Hematopoietic multipotent progenitor cell treated with erythropoietin and hydrocortisone succinate and interleukin-3 and kit ligand, for 8 days (in vitro differentiated cells): ENCODE results near the gene CDKL2.

ENCODE experiments used
- DNase-seq: peaks from one replicate; pipeline ENCODE4 v3.0.0-alpha.2; 2015

CDKL2 gene

DNA sequence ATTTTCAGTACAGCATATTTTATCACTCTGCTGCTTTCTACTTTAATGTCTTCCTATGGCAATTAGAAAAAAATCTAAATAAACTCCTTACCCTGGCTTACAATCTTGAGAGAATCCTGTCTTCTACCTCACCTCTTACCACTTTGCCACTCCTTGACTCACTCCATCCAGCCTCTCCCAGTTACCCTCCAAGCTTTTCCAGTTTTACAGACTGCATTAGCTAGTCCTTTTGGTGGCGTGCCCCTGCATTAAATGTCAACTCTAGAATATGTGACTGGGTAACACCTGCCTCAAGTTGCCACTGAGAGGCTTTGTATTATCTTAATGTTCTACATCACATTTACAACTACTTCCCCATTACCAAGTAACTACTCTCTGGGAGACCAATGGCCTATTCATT is 7.5 kb upstream of the CDKL2 start:
- DNase-seq, result no peak

DNA sequence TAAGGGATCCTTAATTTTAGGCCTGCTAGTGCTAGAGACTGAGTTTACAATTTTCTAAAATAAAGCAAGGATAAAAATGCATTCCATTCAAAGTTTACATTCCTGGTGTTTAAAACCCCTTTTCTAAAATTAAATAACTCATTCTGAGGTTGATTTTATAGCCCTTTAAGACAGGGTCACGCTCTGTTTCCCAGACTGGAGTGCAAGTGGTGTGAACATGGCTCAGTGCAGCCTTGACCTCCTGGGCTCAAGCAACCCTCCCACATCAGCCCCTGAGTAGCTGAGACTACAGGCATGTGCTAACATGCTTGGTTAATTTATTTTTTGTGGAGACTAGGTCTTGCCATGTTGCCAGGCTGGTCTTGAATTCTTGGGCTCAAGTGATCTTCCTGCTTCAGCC is 6.8 kb upstream of the CDKL2 start:
- DNase-seq, result no peak

DNA sequence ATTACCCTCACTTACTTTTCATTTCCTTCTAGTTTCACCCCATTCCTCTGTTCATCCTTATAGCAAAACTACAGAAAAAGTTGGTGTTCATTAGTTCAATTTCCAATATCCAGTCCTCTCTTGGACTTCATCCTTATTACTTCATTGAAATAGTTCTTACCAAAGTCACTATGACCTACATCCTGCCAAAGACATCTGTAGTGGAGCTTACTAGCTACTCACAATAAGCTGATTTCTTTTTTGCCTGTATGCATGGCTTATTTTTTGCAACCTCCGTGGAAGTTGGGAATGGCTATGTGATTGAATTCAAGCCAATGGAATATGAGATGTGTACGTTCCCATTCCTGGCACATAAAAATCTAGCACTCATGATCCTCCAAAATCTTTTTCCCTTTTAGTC is 4.6 kb upstream of the CDKL2 start:
- DNase-seq, result no peak

DNA sequence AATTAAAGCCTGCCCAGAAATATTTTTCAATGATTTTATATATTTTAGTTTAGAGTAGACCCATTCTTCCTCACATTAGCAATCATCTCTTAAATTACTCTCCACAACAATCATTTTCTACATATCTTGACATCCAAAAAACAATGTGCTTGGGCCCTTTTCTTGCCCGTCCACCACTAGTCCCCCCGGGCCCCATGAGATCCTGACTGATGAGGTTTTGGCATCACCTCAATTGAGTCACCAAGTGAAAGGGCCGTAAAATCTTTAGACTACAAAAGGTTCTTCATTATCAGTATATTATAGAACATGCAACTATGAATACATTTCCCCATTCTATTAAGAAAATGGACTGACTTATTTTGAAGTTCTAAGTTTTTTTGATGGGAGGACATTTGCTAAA is 4.0 kb upstream of the CDKL2 start:
- no peak for DNase-seq

DNA sequence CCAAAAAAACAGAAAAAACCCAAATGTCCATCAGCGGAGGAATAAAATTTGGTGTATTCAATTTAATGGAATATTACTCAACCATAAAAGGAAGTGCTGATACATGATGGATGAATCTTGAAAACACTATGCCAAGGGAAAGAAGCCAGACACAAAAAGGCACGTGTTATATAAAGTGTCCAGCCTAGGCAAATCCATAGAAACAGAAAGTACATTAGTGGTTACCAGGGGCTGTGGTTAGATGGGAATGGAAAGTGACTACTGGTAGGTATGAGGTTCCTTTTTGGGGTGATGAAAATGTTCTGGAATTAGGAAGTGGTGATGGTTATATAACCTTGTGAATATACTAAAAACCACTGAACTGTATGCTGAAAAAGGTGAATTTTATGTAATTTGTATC is 3.5 kb upstream of the CDKL2 start:
- DNase-seq, result no peak

DNA sequence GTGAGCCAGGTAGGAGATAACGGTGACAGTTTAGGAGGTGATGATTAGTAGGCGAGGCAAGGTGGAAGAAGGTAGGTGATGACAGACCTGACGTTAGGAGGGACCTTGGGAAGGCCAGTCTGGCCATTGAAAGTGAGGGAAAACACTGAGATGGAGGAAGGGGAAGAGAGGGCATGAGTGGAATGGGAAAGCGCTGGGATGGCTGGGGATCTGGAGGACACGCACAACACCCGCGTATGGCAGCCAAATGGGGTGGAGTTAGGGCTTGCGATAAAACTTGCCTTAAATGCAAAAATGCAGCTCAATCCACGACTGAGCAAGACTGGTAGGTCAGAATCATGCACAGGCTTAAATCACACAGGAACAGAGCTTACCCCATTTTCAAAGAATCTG is 605 bp upstream of the CDKL2 start:
- DNase-seq, result no peak

DNA sequence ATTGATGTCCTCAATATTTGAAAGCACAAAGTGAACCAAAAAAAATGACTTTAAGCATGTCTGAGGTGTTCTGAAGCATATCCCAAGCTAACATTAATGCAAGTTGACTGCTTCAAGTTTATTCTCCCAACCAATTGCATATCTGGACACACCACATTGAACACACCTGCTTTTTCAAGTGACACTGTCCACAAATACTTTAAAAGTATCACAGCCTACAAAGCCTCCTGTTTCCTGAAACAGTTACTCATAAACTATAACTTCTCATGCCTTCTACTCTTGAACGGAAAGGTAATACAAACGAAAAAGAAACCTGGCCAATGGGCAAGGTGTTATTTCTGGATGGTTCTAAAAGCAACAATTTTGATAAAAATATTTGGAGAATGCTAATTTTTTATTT is 1.1 kb downstream of the CDKL2 start:
- DNase-seq, result no peak

DNA sequence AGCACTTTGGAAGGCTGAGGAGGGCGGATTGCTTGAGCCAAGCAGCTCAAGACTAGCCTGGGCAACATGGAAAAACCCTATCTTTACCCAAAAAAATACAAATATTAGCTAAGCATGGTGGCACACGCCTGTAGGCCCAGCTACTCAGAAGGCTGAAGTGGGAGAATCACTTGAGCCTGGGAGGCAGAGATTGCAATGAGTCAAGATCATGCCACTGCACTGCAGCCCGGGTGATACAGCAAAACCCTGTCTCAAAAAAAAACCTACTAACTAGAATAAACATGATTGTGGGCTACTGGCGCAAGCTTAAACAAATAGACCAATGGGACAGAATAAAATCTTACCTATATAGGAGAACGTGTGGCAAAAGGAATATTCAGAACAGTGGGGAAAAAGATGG is 7.3 kb downstream of the CDKL2 start:
- no peak for DNase-seq

DNA sequence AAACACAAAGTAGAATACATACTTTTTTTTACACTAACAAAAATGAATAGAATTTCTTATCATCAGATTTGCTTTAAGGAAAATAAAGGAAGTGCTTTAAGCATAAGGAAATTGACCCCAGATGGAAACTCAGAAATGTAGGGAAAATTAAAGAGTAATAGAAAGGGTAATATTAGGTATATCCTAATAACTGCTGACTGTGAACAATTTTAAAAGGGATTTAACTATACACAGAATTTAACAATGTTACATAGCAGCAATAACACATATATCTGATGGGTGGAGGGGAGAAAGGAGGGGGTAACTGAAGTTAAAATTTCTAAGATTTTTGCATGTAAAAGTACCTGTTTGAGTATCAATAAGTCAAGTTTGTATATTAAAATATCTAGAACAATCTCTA is 8.6 kb downstream of the CDKL2 start:
- DNase-seq, result no peak

DNA sequence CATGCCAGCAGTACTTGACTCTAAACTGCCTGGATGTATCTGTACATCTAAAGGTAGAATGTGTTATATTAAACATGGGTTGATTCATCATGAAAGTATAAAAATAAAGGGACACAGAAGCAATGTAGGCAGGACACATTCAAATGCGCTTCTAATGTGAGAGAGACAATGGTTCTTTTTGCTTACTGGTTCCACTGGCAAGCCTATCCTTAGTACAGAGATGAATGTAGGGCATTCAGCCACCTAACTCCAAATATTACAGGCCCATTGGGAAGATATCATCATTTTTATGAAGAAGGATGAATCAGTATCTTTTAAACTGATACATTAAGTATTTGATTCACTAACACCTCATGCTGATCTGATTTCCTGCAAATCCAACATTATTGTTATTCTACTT is 18.0 kb downstream of the CDKL2 start:
- no peak for DNase-seq

DNA sequence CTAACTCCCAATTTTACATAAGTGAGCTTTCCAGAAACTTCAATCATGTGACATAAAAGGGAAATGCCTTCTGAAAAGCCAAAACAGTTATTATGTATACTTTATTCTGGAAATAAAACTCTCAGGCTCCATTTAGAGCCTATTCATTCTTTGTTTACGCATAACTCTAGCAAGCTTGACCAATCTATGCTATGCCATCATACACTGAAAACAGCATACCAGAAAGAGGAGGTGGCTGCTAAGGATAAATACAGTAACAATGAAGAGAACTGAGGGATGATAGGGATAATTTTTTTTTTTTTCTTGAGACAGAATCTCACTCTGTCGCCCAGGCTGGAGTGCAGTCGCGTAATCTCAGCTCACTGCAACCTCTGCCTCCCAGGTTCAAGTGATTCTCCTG is 24.4 kb downstream of the CDKL2 start:
- DNase-seq, result no peak

DNA sequence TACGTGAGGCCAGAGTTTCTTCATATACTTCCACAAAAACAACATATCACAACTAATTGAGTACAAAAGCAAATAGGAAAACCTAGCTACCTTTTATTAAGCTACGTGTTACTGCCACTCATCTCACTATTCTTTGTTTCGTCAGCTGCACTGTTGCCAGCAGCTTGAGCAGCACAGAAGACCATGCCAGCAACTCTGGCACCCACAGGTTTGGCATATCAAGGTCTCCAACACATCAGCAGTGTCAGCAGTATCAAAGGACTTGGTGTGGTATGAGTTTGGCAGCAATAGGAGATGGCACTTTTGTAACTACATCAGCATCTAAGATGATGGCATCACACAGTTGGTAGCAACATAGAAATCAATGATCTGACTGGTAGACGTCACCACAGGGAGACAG is 30.7 kb downstream of the CDKL2 start:
- DNase-seq, result no peak

DNA sequence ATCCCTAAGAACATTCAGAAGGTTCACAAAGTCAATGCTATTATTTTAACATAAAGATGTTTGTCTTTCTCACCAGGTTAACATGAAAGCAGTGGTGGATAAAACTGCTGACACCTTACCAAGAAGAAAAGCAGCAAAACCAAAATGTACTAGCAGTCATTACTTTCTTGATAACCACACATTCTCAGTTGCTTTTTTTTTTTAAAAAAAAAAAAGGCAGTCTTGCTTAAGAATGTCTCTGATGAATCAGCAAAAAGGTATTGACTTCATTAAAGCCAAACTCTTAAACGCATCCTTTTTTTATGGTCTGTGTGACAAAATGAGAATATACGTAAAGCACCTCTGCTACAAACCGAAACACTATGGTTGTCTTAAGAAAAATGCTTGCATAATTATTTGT is 31.9 kb downstream of the CDKL2 start:
- peak; percentile 31 for DNase-seq

DNA sequence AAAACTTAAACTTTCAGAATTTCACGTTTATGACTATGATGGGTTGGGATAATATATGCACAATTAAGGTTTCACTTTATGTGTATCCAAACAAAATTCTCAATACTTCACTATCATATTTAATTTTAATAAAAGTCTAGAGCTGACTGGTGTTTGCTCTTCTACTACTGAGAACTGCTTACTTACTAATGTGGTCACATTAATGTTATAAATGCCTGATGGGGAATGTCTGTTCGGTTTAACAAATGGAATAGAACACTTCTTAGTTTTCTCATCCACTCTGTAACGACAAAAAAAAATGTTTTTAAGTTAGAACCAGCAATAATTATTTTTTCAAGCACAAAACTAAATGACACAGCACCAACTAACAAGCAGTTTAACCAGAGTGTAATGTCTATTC is 34.3 kb downstream of the CDKL2 start:
- DNase-seq, result no peak

DNA sequence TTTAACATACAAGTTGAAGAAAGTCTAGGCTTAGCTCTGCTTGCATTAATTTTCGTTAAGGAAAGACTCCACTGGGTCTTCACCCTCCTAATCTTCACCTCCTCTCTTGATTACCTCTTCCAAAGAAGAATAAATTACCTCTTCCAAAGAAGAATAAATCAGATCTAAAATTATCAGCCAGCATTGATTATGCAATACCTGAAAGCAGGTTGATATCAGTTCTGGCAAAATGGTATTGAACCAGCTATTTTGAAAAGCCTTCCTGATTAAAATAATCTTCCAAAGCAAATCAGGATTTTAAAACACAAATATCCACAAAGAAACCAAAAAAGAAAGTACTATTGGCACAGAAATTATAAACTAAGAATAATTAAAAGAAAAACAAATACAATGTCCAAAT is 36.9 kb downstream of the CDKL2 start:
- DNase-seq, result no peak

DNA sequence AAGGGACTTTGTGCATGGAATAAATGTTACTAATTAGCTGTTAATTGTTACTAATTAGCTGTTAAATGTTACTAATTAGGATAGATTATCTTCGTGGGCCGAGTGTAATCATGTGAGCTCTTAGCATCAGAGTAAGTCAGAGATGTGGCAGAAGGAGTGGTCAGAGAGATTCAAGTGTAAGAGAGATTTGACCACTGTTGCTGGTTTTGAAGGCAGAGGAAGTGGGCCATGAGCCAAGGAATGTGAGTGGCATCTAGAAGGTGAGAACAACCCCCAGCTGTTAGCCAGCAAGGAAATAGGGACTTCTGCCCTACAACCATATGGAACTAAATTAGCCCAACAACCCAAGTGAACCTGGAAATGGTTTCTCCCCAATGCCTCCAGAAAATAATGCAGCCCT is 46.3 kb downstream of the CDKL2 start:
- DNase-seq, result no peak

DNA sequence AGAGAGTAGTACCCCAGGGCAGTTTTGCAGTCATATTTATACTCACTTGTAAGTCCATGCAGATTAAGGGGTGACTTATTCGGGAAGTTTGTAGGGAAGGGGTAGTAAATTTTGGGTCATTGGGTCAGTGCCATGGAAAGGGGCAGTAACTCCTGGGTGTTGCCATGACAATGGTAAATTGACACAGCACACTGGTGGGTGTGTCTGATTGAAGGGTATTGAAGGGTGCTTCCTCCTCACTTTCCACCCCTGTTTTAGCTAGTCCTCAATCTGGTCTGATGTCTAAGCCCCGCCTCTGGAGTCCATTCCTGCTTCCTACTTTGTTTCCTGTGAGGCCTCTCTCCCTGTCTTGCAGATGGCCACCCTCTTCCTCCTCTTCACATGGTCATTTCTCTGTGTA is 62.6 kb downstream of the CDKL2 start:
- DNase-seq, result no peak

DNA sequence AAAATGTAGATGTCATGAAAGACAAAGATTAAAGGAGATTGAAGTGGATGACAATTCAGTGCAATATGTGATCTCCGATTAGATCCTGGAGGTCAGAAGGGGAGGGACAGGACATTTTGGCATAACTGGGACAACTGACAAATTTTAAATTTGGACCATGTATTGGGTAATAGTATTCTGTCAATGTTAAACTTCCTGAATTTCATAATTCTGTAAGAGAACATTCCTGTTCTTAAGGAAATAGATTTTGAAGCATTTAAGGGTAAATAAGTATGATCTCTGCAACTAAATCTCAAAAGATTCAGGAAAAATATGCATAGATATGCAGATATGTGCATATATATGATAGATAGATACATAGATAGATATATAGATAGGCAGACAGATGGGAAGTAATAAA is 63.4 kb downstream of the CDKL2 start:
- DNase-seq, result no peak

DNA sequence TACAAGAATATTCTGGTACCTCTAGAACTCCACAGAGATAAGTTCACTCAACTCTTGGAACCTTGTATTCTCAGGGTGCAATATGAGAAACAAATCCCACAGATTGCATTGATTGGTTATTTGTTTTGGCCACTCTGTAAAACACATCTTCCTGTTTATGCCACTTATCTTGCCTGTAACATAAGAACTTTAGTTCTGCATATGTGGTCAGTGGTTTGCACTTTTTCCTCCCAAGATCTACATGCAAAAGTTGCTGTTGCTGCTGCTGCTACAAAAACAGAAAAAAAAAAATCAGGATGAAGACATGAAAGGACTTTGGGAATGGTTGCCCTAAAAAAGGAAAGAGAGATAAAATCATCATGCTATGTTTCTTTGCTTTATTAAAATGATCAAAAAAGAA is 64.8 kb downstream of the CDKL2 start:
- DNase-seq, result no peak

DNA sequence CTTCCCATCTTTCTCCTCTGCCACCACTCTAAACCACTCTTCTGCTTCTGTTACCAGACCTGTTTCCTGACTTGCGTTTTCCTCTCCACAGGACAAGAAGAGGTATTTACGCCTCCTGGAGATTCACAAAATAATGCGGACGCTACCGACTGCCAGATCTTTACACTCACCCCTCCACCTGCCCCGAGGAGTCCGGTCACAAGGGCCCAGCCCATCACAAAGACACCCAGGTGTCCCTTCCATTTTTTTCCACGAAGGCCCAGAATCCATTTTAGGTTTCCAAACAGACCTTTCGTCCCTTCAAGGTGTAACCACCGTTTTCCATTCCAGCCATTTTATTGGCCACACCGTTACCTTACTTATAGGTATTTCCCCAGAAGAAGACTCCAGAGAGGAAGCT is 66.3 kb downstream of the CDKL2 start:
- DNase-seq, result no peak

DNA sequence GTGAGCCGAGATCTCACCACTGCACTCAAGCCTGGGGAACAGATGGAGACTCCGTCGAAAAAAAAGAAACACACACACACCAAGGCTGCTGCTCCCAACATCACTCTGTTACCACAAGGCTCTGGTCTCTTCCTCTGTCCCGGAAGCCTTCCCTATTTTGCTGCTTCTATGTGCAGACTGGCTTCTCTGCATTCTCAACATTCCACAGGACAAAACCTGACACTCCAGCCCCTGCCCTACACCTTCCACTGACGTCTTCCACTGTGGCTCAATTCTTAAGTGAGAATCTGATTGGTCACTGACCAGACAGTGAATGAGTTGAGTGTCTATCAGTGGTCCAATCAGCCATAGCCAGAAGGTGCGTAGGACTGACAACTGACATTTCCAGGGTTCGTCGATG is 68.5 kb downstream of the CDKL2 start:
- no peak for DNase-seq

DNA sequence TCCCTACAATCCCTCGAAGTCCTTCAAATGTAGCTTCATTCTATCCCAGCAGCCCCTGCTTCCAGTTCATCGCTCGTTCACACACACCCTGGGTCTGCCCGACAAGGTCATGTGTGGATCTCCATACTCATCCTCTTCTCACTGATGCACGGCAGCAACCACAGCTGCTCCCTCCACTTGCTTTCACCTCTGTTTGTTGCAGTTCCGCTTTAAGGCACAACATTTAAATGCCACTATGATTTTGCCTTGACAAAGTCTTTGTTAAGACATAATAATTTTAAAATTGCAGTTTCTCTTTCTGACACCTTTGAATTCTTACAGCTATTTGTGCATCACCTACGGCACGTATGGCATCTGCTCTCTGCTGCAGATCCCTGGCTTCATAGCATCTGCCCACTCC is 72.6 kb downstream of the CDKL2 start:
- DNase-seq, result no peak

DNA sequence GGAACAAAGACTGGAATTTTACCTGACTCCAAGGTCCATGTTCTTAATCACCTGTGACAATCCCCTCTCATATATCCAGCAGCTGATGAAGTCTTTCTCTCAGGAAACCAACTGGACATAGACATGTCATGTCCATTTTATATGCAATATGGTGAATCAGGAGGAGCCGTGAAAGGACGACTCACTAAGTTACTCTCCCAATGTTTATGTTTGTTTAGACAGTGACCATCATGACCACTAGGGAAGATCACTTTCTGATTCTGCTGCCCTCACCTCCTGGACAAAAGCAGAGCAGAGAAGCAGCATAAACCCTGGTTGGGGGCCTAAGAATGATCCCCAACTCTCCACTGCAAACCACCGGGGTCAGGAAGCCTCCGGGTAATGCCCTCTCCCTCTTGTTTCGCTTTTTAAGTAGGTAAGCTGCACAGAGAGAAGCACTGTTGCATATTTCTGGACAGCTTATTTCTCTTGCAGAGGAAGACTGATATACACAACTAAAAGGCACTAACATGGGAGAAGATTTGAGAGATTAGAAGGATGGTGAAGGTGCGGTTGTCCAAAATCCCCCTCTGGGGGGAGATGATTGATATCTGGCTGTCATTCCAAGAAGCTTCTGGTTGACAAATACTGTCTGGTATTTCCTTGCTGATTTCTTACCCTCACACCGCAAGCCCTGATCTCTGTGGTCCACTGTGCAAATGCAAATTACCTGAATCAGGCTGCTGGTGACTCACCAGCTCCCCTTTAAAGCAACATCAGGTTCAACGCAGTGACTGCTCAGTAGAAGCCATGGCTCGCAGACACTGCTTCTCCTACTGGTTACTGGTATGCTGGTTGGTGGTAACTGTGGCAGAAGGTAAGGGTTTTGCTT is 74.8 kb downstream of the CDKL2 start, which contains the start of gene ODAPH:
Gene ODAPH, plus strand, starts transcription at position 773 of the 871 bp plus-strand sequence. Its CDS starts 17 bp downstream, at position 790.
- DNase-seq, result no peak

DNA sequence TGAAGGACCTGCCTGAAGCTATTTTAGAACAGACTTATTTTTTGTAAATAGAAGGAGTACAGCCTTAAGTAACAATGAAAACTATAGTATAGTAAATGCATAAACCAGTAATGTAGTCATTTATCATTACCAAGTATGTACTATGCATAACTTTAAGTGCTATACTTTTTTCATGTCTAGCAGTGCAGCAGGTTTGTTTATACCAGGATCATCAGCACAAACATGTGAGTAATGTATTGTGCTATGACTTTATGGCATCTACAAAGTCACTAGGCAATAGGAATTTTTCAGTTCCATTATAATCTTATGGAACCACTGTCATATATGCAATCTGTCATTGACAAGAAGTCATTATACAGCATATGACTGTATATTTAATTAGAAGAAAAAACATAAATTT is 77.9 kb downstream of the CDKL2 start:
- DNase-seq, result no peak

DNA sequence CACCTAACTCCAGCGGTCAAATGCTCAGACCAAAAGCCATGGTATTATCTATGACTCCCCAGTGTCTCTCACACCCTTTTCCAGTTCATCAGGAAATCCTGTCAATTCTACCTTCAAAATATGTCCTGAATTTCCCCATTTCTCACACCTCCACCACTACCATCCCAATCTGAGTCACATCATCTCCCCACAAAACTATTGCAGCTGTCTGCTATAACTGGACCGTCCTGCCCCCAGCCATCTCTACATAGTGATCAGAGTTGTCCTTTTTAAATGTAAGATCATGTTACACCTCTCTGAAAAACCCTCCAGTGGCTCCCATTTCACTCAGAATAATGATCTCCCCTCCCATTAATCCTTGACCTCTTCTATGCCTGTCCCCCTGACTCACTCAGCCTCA is 81.3 kb downstream of the CDKL2 start:
- DNase-seq, result no peak
